Panc1 (cell line): Measurements from ENCODE around the gene CRIP3. TPM values are rescaled to one million over a fixed set of nuclear protein-coding genes. Genes with fewer than 3 reads are reported as not detected.

Experiments used
- ATAC-seq: fragments of 200-7000 bp; cut with Tn5 transposase; 2 replicates; pipeline ENCODE4 v1.9.1; 2020; ENCODE audit warnings: mild to moderate bottlenecking, moderate library complexity
- BruUV-seq: library from RNA; stranded (reverse); fragments of 400-500 nt; replicated peaks from 2 replicates; lab custom pipeline; 2021; lab: Mats Ljungman, UMichigan
- CTCF ChIA-PET: fragments of 300-600 bp; sonication (Branson Sonifier 250); formaldehyde crosslinking; loops from one replicate; lab custom pipeline; 2022; ENCODE audit warnings: antibody characterized with exemption; lab: Charles Lee
- POLR2A ChIA-PET: fragments of 300-600 bp; sonication (Branson Sonifier 250); formaldehyde crosslinking; loops from one replicate; lab custom pipeline; 2022; ENCODE audit warnings: antibody characterized with exemption; lab: Charles Lee
- DNase-seq: peaks from one replicate; pipeline ENCODE4 v3.0.0-alpha.2; 2010; ENCODE audit warnings: low read depth, low spot score
- H3K27ac ChIP-seq: 2 replicates; pipeline ENCODE4 v1.5.1; 2011; ENCODE audit warnings: mild to moderate bottlenecking, low read length, inconsistent platforms
- H3K27me3 ChIP-seq: fragments of 200-500 bp; sonication (Bioruptor generic); 2 replicates; pipeline ENCODE4 v1.6.0; 2014; ENCODE audit warnings: low read length, inconsistent platforms; ENCODE audit not compliant: control insufficient read depth, insufficient read depth
- H3K36me3 ChIP-seq: fragments of 200-500 bp; sonication (Bioruptor generic); 2 replicates; pipeline ENCODE4 v1.5.1; 2014; ENCODE audit warnings: inconsistent platforms, mild to moderate bottlenecking, low read length, moderate library complexity; ENCODE audit not compliant: control insufficient read depth, insufficient read depth
- H3K4me1 ChIP-seq: 2 replicates; pipeline ENCODE4 v1.5.1; 2011; ENCODE audit warnings: inconsistent platforms, mild to moderate bottlenecking, low read length, moderate library complexity; ENCODE audit not compliant: control insufficient read depth, insufficient read depth
- H3K4me3 ChIP-seq, 2 experiments: 2 replicates each; pipeline ENCODE4 v1.5.1; 2011 to 2012; ENCODE audit warnings: low read depth in 2 of 2, low read length in 2 of 2, mild to moderate bottlenecking in 2 of 2, inconsistent platforms in 1 of 2, moderate library complexity in 1 of 2
- H3K9me3 ChIP-seq: fragments of 200-500 bp; sonication (Bioruptor generic); 2 replicates; pipeline ENCODE4 v1.5.1; 2014; ENCODE audit warnings: low read depth, mild to moderate bottlenecking, inconsistent platforms, low read length, moderate library complexity; ENCODE audit not compliant: control insufficient read depth, insufficient read depth
- POLR2AphosphoS5 ChIP-seq: IDR thresholded peaks from 2 replicates; pipeline ENCODE4 v1.6.1; 2012; ENCODE audit warnings: mild to moderate bottlenecking, low read depth, low read length, moderate library complexity
- SIN3A ChIP-seq: IDR thresholded peaks from 2 replicates; pipeline ENCODE4 v1.6.1; 2012; ENCODE audit warnings: low read depth, mild to moderate bottlenecking, low read length, moderate library complexity, borderline replicate concordance; ENCODE audit not compliant: insufficient read depth
- TCF7L2 ChIP-seq: IDR thresholded peaks from 2 replicates; pipeline ENCODE4 v1.6.1; 2011; ENCODE audit warnings: mild to moderate bottlenecking, low read depth, low read length, inconsistent platforms
- in situ Hi-C: cut with HindIII; loops from 2 replicates; pipeline ENCODE4 v1.10.0; 2016; ENCODE audit warnings: low sequenced_read_pairs, low pct_unique_long_range_greater_than_20kb
- intact Hi-C: fragments of 100-400 bp; cut with micrococcal nuclease; formaldehyde crosslinking; loops from one replicate; pipeline ENCODE4 v1.10.0; 2022; ENCODE audit not compliant: unreplicated experiment
- total RNA-seq: library from RNA; stranded (reverse); gene quantifications from one replicate; pipeline ENCODE4 v1.2.1, GENCODE V29; 2021; ENCODE audit not compliant: unreplicated experiment
- TF ChIP-seq, protein P1 (sequence below), 2 experiments: IDR thresholded peaks; 2 replicates each; pipeline ENCODE4 v1.6.1; 2011 to 2012; ENCODE audit warnings: low read depth in 2 of 2, control low read depth in 1 of 2, low read length in 1 of 2, mild to moderate bottlenecking in 1 of 2, moderate library complexity in 1 of 2; ENCODE audit not compliant: insufficient read depth in 1 of 2

CRIP3 gene
- total RNA-seq, 1 experiment from 2014 or later, result 0.64 TPM

- TF ChIP-seq TCF7L2 (no peak), SIN3A (no peak)
- TF ChIP-seq, protein P1, sequence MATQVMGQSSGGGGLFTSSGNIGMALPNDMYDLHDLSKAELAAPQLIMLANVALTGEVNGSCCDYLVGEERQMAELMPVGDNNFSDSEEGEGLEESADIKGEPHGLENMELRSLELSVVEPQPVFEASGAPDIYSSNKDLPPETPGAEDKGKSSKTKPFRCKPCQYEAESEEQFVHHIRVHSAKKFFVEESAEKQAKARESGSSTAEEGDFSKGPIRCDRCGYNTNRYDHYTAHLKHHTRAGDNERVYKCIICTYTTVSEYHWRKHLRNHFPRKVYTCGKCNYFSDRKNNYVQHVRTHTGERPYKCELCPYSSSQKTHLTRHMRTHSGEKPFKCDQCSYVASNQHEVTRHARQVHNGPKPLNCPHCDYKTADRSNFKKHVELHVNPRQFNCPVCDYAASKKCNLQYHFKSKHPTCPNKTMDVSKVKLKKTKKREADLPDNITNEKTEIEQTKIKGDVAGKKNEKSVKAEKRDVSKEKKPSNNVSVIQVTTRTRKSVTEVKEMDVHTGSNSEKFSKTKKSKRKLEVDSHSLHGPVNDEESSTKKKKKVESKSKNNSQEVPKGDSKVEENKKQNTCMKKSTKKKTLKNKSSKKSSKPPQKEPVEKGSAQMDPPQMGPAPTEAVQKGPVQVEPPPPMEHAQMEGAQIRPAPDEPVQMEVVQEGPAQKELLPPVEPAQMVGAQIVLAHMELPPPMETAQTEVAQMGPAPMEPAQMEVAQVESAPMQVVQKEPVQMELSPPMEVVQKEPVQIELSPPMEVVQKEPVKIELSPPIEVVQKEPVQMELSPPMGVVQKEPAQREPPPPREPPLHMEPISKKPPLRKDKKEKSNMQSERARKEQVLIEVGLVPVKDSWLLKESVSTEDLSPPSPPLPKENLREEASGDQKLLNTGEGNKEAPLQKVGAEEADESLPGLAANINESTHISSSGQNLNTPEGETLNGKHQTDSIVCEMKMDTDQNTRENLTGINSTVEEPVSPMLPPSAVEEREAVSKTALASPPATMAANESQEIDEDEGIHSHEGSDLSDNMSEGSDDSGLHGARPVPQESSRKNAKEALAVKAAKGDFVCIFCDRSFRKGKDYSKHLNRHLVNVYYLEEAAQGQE (IDR thresholded peaks at IDR 0.05; ENCODE audit: insufficient read depth in 1 of 2, low read depth in 2 of 2, low read length in 1 of 2), result no peak
- intact Hi-C loops, result loop anchor here (2.0 kb wide), 1 partner anchor 72 kb away; no protein-coding TSS in a partner anchor
- ChIA-PET POLR2A (no interaction called here), CTCF (interaction anchor here (0.8 to 1.2 kb wide), 5 partner anchors 11 to 234 kb away, joined by 3 read pairs; partner anchors contain the start of genes ABCC10 and CRIP3)
- H3K4me3 ChIP-seq, result no peak overlapping the region
- no peaks in the 10 kb centered on the region for H3K27me3 ChIP-seq
- no peak overlapping the region for H3K27ac ChIP-seq
- in situ Hi-C loops, result no loop called here
- ATAC-seq (no peak), DNase-seq (no peak)
- no peaks in the 10 kb centered on the region for H3K9me3 ChIP-seq
- peaks cover 1% of the 10 kb centered on the region for H3K4me1 ChIP-seq
- no TSS peak for BruUV-seq
- no peaks in the 10 kb centered on the region for H3K36me3 ChIP-seq
Measured at GRCh38 chr6:43262780-43263313, 45.8 kb downstream of the CRIP3 start.

DNA sequence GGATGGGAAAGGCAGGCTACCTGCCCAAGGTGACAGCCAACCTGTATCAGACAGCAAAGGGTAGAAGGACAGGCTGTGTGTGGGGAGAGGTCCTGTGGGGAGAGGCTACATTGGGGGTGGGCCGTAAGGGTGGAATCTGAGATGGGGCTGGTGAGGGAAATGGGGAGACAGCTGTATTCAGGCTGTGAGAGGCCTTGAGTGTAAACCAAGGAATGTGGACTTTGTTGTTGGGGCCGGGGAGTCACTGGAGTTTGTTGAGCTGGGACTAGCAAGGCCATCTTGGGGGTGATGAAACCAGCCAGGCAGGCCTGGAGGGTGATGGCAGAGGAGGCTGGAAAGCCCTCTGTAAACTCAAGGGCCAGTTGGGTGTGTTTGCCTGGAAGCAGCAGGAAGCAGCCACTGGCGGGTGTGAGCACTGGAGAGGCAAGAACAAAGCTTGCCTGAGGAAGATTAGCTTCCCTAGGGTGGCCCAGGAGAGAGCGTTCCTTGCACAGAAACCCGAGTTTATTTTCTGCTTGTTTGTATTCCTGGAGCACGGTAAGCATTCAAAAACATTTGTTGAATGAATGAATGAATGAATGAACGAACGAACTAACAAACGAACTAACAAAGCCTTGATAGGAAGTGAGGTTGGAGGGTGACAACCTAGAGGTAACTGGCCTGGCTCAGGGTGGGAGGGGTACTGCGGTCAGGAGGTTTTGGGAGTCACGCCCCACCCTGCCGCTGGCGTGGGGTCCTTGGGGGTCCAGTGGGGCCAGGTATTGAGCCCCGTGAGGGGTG is 46.4 kb downstream of the CRIP3 start:
- H3K4me1 ChIP-seq, result no peaks in the 10 kb centered on the region; the same call in 1 of the 2 replicates
- no peaks in the 10 kb centered on the region for H3K9me3 ChIP-seq
- no TSS peak for BruUV-seq
- DNase-seq (no peak), ATAC-seq (no peak)
- no peak overlapping the region for H3K4me3 ChIP-seq
- no peak overlapping the region for H3K27ac ChIP-seq
- no peaks in the 10 kb centered on the region for H3K27me3 ChIP-seq
- TF ChIP-seq POLR2AphosphoS5 (no peak), TCF7L2 (no peak)
- TF ChIP-seq, protein P1 (IDR thresholded peaks at IDR 0.05; ENCODE audit: insufficient read depth in 1 of 2, low read depth in 2 of 2, low read length in 1 of 2), result no peak
- intact Hi-C loops (loop anchor here (2.0 kb wide), 1 partner anchor 73 kb away; no protein-coding TSS in a partner anchor), in situ Hi-C loops (no loop called here)
- CTCF ChIA-PET, result interaction anchor here (0.6 to 0.8 kb wide), 2 partner anchors 68 to 165 kb away, joined by 3 to 10 read pairs; partner anchors contain the start of gene ABCC10
- no peaks in the 10 kb centered on the region for H3K36me3 ChIP-seq
- POLR2A ChIA-PET, result no interaction called here
